NB4 (cell line): ENCODE data around the gene RGL2.

Source experiments
- CTCF ChIP-seq: IDR thresholded peaks from one replicate; pipeline ENCODE4 v1.5.1; 2012; ENCODE audit warnings: low read depth, low read length
- MAX ChIP-seq: IDR thresholded peaks from 2 replicates; pipeline ENCODE4 v1.6.1; 2011; ENCODE audit warnings: low read depth, low read length
- MYC ChIP-seq: IDR thresholded peaks from 2 replicates; pipeline ENCODE4 v1.6.1; 2011; ENCODE audit warnings: low read depth, low read length

- no peak for TF ChIP-seq MYC
- no peak for TF ChIP-seq MAX
- peak; percentile 54 for TF ChIP-seq CTCF
Measured at GRCh38 chr6:33279971-33280511, 18.7 kb downstream of the RGL2 start.
